Bronchial smooth muscle cell (primary cell): ENCODE results near the gene PCDHA11. TPM values are rescaled to one million over a fixed set of nuclear protein-coding genes. Genes with fewer than 3 reads are reported as not detected.

Source experiments
- total RNA-seq: library from RNA; depleted of rRNA; stranded (reverse); fragments of >200 nt; gene quantifications from 2 replicates; pipeline ENCODE4 v1.2.1, GENCODE V29; 2014

Gene PCDHA11, protein sequence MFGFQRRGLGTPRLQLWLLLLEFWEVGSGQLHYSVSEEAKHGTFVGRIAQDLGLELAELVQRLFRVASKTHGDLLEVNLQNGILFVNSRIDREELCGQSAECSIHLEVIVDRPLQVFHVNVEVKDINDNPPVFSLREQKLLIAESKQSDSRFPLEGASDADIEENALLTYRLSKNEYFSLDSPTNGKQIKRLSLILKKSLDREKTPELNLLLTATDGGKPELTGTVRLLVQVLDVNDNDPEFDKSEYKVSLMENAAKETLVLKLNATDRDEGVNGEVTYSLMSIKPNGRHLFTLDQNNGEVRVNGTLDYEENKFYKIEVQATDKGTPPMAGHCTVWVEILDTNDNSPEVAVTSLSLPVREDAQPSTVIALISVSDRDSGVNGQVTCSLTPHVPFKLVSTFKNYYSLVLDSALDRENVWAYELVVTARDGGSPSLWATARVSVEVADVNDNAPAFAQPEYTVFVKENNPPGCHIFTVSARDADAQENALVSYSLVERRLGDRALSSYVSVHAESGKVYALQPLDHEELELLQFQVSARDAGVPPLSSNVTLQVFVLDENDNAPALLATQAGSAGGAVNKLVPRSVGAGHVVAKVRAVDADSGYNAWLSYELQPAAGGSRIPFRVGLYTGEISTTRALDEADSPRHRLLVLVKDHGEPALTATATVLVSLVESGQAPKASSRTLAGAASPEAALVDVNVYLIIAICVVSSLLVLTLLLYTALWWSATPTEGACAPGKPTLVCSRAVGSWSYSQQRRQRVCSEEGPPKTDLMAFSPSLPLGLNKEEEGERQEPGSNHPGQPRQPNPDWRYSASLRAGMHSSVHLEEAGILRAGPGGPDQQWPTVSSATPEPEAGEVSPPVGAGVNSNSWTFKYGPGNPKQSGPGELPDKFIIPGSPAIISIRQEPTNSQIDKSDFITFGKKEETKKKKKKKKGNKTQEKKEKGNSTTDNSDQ
- 0.09 and 0.16 TPM in 2 replicates for total RNA-seq

GRCh38 chr5:140868721-140869554 is at the start of gene PCDHA11:
TSS of gene PCDHA11 (plus strand) at chr5:140868957. CDS start at chr5:140869104, 147 bp downstream.

GRCh38 chr5:140821375-140822280 is 47.1 kb upstream of the PCDHA11 start, which contains the start of gene PCDHA5:
TSS of gene PCDHA5 (plus strand) at chr5:140821613.

DNA sequence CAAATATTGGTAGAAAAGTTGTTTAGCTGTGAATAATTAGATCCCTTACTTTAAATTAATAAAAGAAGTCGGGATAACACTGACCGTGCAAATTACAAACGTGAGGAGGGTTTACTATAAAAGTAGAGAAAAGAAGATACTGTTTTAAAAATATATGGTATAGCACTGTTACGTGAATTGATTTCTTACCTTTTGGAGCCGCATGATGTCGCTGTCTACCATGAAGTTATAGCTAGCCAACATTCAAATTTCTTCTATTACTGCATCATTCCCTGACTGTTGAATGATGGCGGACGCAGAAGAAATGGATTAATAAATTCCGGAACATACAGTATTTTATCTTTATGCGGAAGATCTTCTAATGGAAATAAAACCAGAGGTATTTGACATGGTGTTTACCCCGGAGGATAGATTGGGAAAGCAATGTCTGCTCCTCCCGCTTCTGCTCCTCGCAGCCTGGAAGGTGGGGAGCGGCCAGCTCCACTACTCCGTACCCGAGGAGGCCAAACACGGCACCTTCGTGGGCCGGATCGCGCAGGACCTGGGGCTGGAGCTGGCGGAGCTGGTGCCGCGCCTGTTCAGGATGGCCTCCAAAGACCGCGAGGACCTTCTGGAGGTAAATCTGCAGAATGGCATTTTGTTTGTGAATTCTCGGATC is 40.9 kb upstream of the PCDHA11 start, which contains the start of gene PCDHA6:
Gene PCDHA6 (plus strand): TSS at position 257 of the 658 bp plus-strand sequence. CDS start 132 bp downstream, at position 389.

GRCh38 chr5:140833993-140834392 is 34.8 kb upstream of the PCDHA11 start, which contains the start of gene PCDHA7:
TSS of gene PCDHA7 (plus strand) at chr5:140834269. CDS start at chr5:140834384, 115 bp downstream.

DNA sequence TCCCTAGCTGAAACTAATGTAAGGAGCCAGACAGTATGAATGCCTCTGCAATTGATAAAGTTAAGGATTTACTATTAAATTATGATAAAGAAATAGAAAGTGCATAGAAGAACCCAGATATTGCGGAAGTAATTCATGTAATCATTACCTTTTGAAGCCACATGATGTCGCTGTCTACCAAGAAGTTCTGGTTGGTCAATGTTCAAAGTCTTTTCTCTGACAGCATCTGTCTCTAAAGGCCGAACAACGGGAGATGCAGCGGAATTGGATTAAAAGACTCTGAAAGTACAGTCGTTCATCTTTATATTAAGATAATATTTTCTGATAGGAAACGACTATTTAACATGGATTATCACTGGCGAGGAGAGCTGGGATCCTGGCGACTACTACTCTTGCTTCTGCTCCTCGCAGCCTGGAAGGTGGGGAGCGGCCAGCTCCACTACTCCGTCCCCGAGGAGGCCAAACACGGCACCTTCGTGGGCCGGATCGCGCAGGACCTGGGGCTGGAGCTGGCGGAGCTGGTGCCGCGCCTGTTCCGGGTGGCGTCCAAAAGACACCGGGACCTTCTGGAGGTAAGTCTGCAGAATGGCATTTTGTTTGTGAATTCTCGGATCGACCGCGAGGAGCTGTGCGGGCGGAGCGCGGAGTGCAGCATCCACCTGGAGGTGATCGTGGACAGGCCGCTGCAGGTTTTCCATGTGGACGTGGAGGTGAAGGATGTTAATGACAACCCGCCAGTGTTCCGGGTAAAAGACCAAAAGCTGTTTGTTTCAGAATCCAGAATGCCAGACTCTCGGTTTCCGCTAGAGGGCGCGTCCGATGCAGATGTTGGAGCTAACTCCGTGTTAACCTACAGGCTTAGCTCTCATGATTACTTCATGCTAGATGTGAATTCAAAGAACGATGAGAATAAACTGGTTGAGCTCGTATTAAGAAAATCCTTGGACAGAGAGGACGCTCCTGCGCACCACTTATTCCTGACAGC is 27.5 kb upstream of the PCDHA11 start, which contains the start of gene PCDHA8:
Gene PCDHA8 (plus strand): TSS at position 210 of the 985 bp plus-strand sequence. CDS start 135 bp downstream, at position 345.

DNA sequence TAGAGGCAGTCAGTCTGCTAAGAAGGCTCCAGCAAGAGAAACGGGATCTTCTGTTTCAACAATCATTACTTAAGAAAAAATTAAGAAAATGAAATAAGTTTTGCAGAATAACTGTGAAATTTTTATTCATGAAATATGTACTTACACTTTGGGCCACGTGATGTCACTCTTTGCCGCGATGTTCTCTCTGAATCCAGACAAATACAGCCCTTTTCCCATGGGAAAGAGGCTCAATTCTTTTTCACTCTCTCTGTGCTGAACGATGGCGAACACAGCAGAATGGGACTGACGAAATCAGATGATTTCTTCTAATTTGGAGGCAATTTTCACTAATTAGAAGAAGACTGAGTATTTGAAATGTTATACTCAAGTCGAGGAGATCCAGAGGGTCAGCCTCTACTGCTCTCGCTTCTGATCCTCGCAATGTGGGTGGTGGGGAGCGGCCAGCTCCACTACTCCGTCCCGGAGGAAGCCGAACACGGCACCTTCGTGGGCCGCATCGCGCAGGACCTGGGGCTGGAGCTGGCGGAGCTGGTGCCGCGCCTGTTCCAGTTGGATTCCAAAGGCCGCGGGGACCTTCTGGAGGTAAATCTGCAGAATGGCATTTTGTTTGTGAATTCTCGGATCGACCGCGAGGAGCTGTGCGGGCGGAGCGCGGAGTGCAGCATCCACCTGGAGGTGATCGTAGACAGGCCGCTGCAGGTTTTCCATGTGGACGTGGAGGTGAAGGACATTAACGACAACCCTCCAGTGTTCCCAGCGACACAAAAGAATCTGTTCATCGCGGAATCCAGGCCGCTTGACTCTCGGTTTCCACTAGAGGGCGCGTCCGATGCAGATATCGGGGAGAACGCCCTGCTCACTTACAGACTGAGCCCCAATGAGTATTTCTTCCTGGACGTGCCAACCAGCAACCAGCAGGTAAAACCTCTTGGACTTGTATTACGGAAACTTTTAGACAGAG is 20.3 kb upstream of the PCDHA11 start, which contains the start of gene PCDHA9:
Gene PCDHA9 (plus strand): TSS at position 244 of the 964 bp plus-strand sequence. CDS start 114 bp downstream, at position 358.

GRCh38 chr5:140855772-140856674 is 12.7 kb upstream of the PCDHA11 start, which contains the start of gene PCDHA10:
TSS of gene PCDHA10 (plus strand) at chr5:140855897. CDS start at chr5:140856049, 152 bp downstream.

GRCh38 chr5:140875085-140876065 is 6.6 kb downstream of the PCDHA11 start, which contains the start of gene PCDHA12:
TSS of gene PCDHA12 (plus strand) at chr5:140875308. CDS start at chr5:140875473, 165 bp downstream.

GRCh38 chr5:140881889-140882590 is 13.3 kb downstream of the PCDHA11 start, which contains the start of gene PCDHA13:
TSS of gene PCDHA13 (plus strand) at chr5:140882124. CDS start at chr5:140882269, 145 bp downstream.

Other genes starting within 250 kb of the PCDHA11 start
- 0.32 TPM in 1 of 2 replicates, not detected in the other for gene CD14, start 235.8 kb upstream of the PCDHA11 start, total RNA-seq
- 6.2 and 6.8 TPM in 2 replicates for gene TMCO6, start 229.5 kb upstream of the PCDHA11 start, total RNA-seq
- 94.2 and 102 TPM in 2 replicates for gene NDUFA2, start 221.3 kb upstream of the PCDHA11 start, total RNA-seq
- 130 and 168 TPM in 2 replicates for gene IK, start 221.1 kb upstream of the PCDHA11 start, total RNA-seq
- gene WDR55, start 204.1 kb upstream of the PCDHA11 start, total RNA-seq: 19.0 and 22.4 TPM in 2 replicates
- 0.16 and 0.17 TPM in 2 replicates for gene DND1, start 195.4 kb upstream of the PCDHA11 start, total RNA-seq
- 73.1 and 73.9 TPM in 2 replicates for gene HARS1, start 177.6 kb upstream of the PCDHA11 start, total RNA-seq
- 27.0 and 34.0 TPM in 2 replicates for gene HARS2, start 177.5 kb upstream of the PCDHA11 start, total RNA-seq
- 69.5 and 93.2 TPM in 2 replicates for gene ZMAT2, start 168.5 kb upstream of the PCDHA11 start, total RNA-seq
- under 0.01 TPM in 2 replicates for gene PCDHA1, start 82.8 kb upstream of the PCDHA11 start, total RNA-seq
- gene PCDHA2, start 74.1 kb upstream of the PCDHA11 start, total RNA-seq: under 0.01 TPM in 1 of 2 replicates, not detected in the other
- gene PCDHA3, start 67.9 kb upstream of the PCDHA11 start, total RNA-seq: 0.32 and 0.34 TPM in 2 replicates
- 0.32 and 0.86 TPM in 2 replicates for gene PCDHA4, start 61.9 kb upstream of the PCDHA11 start, total RNA-seq
- gene PCDHA5, start 47.3 kb upstream of the PCDHA11 start, total RNA-seq: under 0.01 and 0.09 TPM in 2 replicates
- 0.17 and 0.32 TPM in 2 replicates for gene PCDHA6, start 41.0 kb upstream of the PCDHA11 start, total RNA-seq
- gene PCDHA7, start 34.7 kb upstream of the PCDHA11 start, total RNA-seq: 0.26 and 0.47 TPM in 2 replicates
- gene PCDHA8, start 27.8 kb upstream of the PCDHA11 start, total RNA-seq: 0.16 and 0.17 TPM in 2 replicates
- gene PCDHA9, start 20.6 kb upstream of the PCDHA11 start, total RNA-seq: 0.09 and 0.16 TPM in 2 replicates
- under 0.01 and 0.26 TPM in 2 replicates for gene PCDHA10, start 13.1 kb upstream of the PCDHA11 start, total RNA-seq
- under 0.01 TPM in 2 replicates for gene PCDHA12, start 6.4 kb downstream of the PCDHA11 start, total RNA-seq
- 0.09 and 0.16 TPM in 2 replicates for gene PCDHA13, start 13.2 kb downstream of the PCDHA11 start, total RNA-seq
- gene PCDHAC1, start 57.3 kb downstream of the PCDHA11 start, total RNA-seq: under 0.01 and 0.09 TPM in 2 replicates
- gene PCDHAC2, start 97.5 kb downstream of the PCDHA11 start, total RNA-seq: under 0.01 and 0.09 TPM in 2 replicates
- gene PCDHB1, start 182.4 kb downstream of the PCDHA11 start, total RNA-seq: not detected in 2 replicates
- 1.3 and 8.4 TPM in 2 replicates for gene PCDHB2, start 225.7 kb downstream of the PCDHA11 start, total RNA-seq
- gene PCDHB3, start 231.5 kb downstream of the PCDHA11 start, total RNA-seq: 0.16 and 0.52 TPM in 2 replicates